GM12878 (cell line): Measurements from ENCODE around the gene LMF1. TPM values are rescaled to one million over a fixed set of nuclear protein-coding genes. Genes with fewer than 3 reads are reported as not detected.

Experiments used
- ATAC-seq: fragments of 200-7000 bp; cut with Tn5 transposase; 3 replicates; pipeline ENCODE4 v1.9.1; 2020; ENCODE audit warnings: mild to moderate bottlenecking, moderate library complexity
- BruUV-seq: library from RNA; stranded (reverse); fragments of 400-500 nt; replicated peaks from 2 replicates; lab custom pipeline; 2021; lab: Mats Ljungman, UMichigan
- CTCF ChIA-PET: fragments of 300-600 bp; sonication (Branson Sonifier 250); formaldehyde crosslinking; extraction: SDS; loops from one replicate; lab custom pipeline; 2021; ENCODE audit warnings: inconsistent platforms; lab: Yijun Ruan, JAX
- POLR2A ChIA-PET: fragments of 350-600 bp; formaldehyde crosslinking; extraction: SDS; loops from one replicate; lab custom pipeline; 2021; ENCODE audit warnings: inconsistent platforms; lab: Charles Lee
- RAD21 ChIA-PET: fragments of 300-600 bp; sonication (Branson Sonifier 250); formaldehyde crosslinking; loops from one replicate; lab custom pipeline; 2023; ENCODE audit warnings: antibody characterized with exemption; ENCODE audit not compliant: unreplicated experiment; lab: Charles Lee
- SMC1A ChIA-PET: fragments of 300-600 bp; sonication (Branson Sonifier 250); formaldehyde crosslinking; loops from one replicate; lab custom pipeline; 2023; ENCODE audit not compliant: unreplicated experiment, uncharacterized antibody; lab: Charles Lee
- DNase-seq: peaks from one replicate; pipeline ENCODE4 v3.0.0-alpha.2; 2011; ENCODE audit warnings: low read depth, low spot score
- FAIRE-seq: peaks from 3 replicates; lab custom pipeline; 2011; peaks lifted over from hg19 to GRCh38; lab: Jason Lieb, UNC
- H2AFZ ChIP-seq: 2 replicates; pipeline ENCODE4 v1.6.0; 2011; ENCODE audit warnings: low read depth, low read length, control low read depth; ENCODE audit not compliant: control insufficient read depth
- H3K27ac ChIP-seq: 2 replicates; pipeline ENCODE4 v1.5.1; 2011; ENCODE audit warnings: control low read depth; ENCODE audit not compliant: control insufficient read depth, insufficient read depth
- H3K27me3 ChIP-seq, 2 experiments: replicated peaks in 1 of 2; 2 replicates each; pipeline versions ENCODE4 v1.6.0 to v1.6.1; 2011; ENCODE audit warnings: low read length in 1 of 2; ENCODE audit not compliant: control insufficient read depth in 2 of 2, insufficient read depth in 2 of 2
- H3K36me3 ChIP-seq, 2 experiments: 2 replicates each; pipeline ENCODE4 v1.5.1; 2011; ENCODE audit warnings: low read length in 1 of 2; ENCODE audit not compliant: control insufficient read depth in 2 of 2, insufficient read depth in 2 of 2
- H3K4me1 ChIP-seq: 2 replicates; pipeline ENCODE4 v1.6.1; 2011; ENCODE audit warnings: mild to moderate bottlenecking, low read length, moderate library complexity, mixed read lengths; ENCODE audit not compliant: control insufficient read depth, insufficient read depth
- H3K4me2 ChIP-seq: 2 replicates; pipeline ENCODE4 v1.6.0; 2011; ENCODE audit warnings: control low read depth; ENCODE audit not compliant: control insufficient read depth, insufficient read depth
- H3K4me3 ChIP-seq: fragments of 200-600 bp; sonication (generic); 2 replicates; pipeline ENCODE4 v1.5.1; 2016
- H3K79me2 ChIP-seq: 2 replicates; pipeline ENCODE4 v1.6.0; 2011; ENCODE audit warnings: low read length; ENCODE audit not compliant: control insufficient read depth, insufficient read depth
- H3K9ac ChIP-seq: 2 replicates; pipeline ENCODE4 v1.8.0; 2011; ENCODE audit warnings: low read length, control low read depth, mixed read lengths; ENCODE audit not compliant: control insufficient read depth, insufficient read depth
- H3K9me3 ChIP-seq: replicated peaks from 3 replicates; pipeline ENCODE4 v1.5.1; 2011; ENCODE audit warnings: mild to moderate bottlenecking, low read length; ENCODE audit not compliant: control insufficient read depth, insufficient read depth
- H4K20me1 ChIP-seq: 2 replicates; pipeline ENCODE4 v1.6.0; 2011; ENCODE audit not compliant: control insufficient read depth, insufficient read depth
- E2F8 ChIP-seq: fragments of 450-650 bp; IDR thresholded peaks from 2 replicates; pipeline ENCODE4 v1.6.1; 2018; ENCODE audit warnings: mild to moderate bottlenecking, low read depth, moderate library complexity; ENCODE audit not compliant: partially characterized antibody
- HSF1 ChIP-seq: fragments of 150-350 bp; IDR thresholded peaks from 2 replicates; pipeline ENCODE4 v1.6.1; 2014; ENCODE audit warnings: mild to moderate bottlenecking, low read depth, low read length
- NFIC ChIP-seq: IDR thresholded peaks from 2 replicates; pipeline ENCODE4 v1.6.1; 2012; ENCODE audit warnings: low read depth, mild to moderate bottlenecking, inconsistent platforms, low read length, moderate library complexity
- TCF12 ChIP-seq: IDR thresholded peaks from 2 replicates; pipeline ENCODE4 v1.6.1; 2011; ENCODE audit warnings: low read depth, mild to moderate bottlenecking, low read length
- USF1 ChIP-seq: IDR thresholded peaks from 2 replicates; pipeline ENCODE4 v1.6.1; 2011; ENCODE audit warnings: borderline replicate concordance, low read depth, mild to moderate bottlenecking, moderate library complexity, mixed read lengths, low read length; ENCODE audit not compliant: insufficient read depth; ENCODE audit errors: extremely low read length
- WGBS: methylation state at CpG from one replicate; pipeline ENCODE4 v1.1.6; 2016; ENCODE audit warnings: low lambda C conversion rate; ENCODE audit not compliant: insufficient replicate concordance, insufficient coverage; ENCODE audit errors: missing lambda C conversion rate; 5-methylcytosine and 5-hydroxymethylcytosine counted together
- in situ Hi-C: fragments of 300-500 bp; cut with MboI; formaldehyde crosslinking; loops from 9 replicates; pipeline ENCODE4 v1.14.3; 2018; ENCODE audit warnings: mixed read lengths
- intact Hi-C: fragments of 100-400 bp; cut with micrococcal nuclease; formaldehyde crosslinking; loops from one replicate; pipeline ENCODE4 v1.14.2; 2022; ENCODE audit not compliant: unreplicated experiment
- polyA plus RNA-seq, 11 experiments: library from polyadenylated mRNA; depleted of rRNA in 4 of 11; unstranded in 6 of 11; stranded (reverse) in 5 of 11; fragments of >200 nt; fragmentation: Nextera tagmentation in 4 of 11; fragmentation: Illumina TruSeq in 1 of 11; extraction: Ambion mirVana in 4 of 11; extraction: Trizol in 1 of 11; gene quantifications; 1 replicate in 1 of 11; 2 replicates in 10 of 11; pipeline versions ENCODE4 v1.2.1 to v1.2.3, GENCODE V29; 2011 to 2016; ENCODE audit warnings: inconsistent platforms in 2 of 11, missing spikeins in 2 of 11, low read depth in 1 of 11
- total RNA-seq, 4 experiments: library from RNA; depleted of rRNA in 3 of 4; stranded (reverse); fragments of >200 nt in 3 of 4; fragmentation: Illumina TruSeq in 1 of 4; extraction: Trizol in 1 of 4; gene quantifications; 2 replicates each; pipeline versions ENCODE4 v1.2.1 to v1.2.3, GENCODE V29; 2013 to 2021

The LMF1 gene
- total and polyA plus RNA-seq, 10 of the 15 experiments (the other 5 are each of a cell fraction or from before 2014, with no cell fraction given) = 0.18 to 3.2 (median 1.4) TPM; not detected in 1

- ChIA-PET POLR2A (no interaction called here), SMC1A (no interaction called here), CTCF (no interaction called here), RAD21 (no interaction called here)
- Histone ChIP-seq H3K27ac (no peak overlapping the region), H2AFZ (no peak overlapping the region), H3K4me3 (no peak overlapping the region), H3K27me3 (no peaks in the 10 kb centered on the region), H3K4me2 (no peak overlapping the region), H3K9me3 (no peaks in the 10 kb centered on the region; the same call in 2 of the 3 replicates), H3K4me1 (no peaks in the 10 kb centered on the region), H3K9ac (no peak overlapping the region)
- no peak for FAIRE-seq
- no peak for ATAC-seq
- in situ Hi-C loops (no loop called here), intact Hi-C loops (no loop called here)
- no TSS peak for BruUV-seq
- no peak for DNase-seq
- 48% methylated on average over 13 of the region's 19 CpGs for WGBS
- TF ChIP-seq HSF1 = no peak
- no peak for TF ChIP-seq E2F8
- TF ChIP-seq NFIC = no peak
- no peak for TF ChIP-seq TCF12
- TF ChIP-seq USF1 = no peak
- TF ChIP-seq, all 136 proteins: peak for 0
- Histone ChIP-seq H4K20me1 (no peaks in the 10 kb centered on the region), H3K36me3 (no peaks in the 10 kb centered on the region), H3K79me2 (no peaks in the 10 kb centered on the region)
Observed at GRCh38 chr16:842061-842476, 128.7 kb downstream of the LMF1 start.
